GM12878 (cell line): Measurements from ENCODE around the gene TRIM17. TPM values are rescaled to one million over a fixed set of nuclear protein-coding genes. Genes with fewer than 3 reads are reported as not detected.

Experiments used
- ATAC-seq: fragments of 200-7000 bp; cut with Tn5 transposase; 3 replicates; pipeline ENCODE4 v1.9.1; 2020; ENCODE audit warnings: mild to moderate bottlenecking, moderate library complexity
- BruUV-seq: library from RNA; stranded (reverse); fragments of 400-500 nt; replicated peaks from 2 replicates; lab custom pipeline; 2021; lab: Mats Ljungman, UMichigan
- CTCF ChIA-PET: fragments of 300-600 bp; sonication (Branson Sonifier 250); formaldehyde crosslinking; extraction: SDS; loops from one replicate; lab custom pipeline; 2021; ENCODE audit warnings: inconsistent platforms; lab: Yijun Ruan, JAX
- POLR2A ChIA-PET: fragments of 350-600 bp; formaldehyde crosslinking; extraction: SDS; loops from one replicate; lab custom pipeline; 2021; ENCODE audit warnings: inconsistent platforms; lab: Charles Lee
- RAD21 ChIA-PET: fragments of 300-600 bp; sonication (Branson Sonifier 250); formaldehyde crosslinking; loops from one replicate; lab custom pipeline; 2023; ENCODE audit warnings: antibody characterized with exemption; ENCODE audit not compliant: unreplicated experiment; lab: Charles Lee
- SMC1A ChIA-PET: fragments of 300-600 bp; sonication (Branson Sonifier 250); formaldehyde crosslinking; loops from one replicate; lab custom pipeline; 2023; ENCODE audit not compliant: unreplicated experiment, uncharacterized antibody; lab: Charles Lee
- DNase-seq: peaks from one replicate; pipeline ENCODE4 v3.0.0-alpha.2; 2011; ENCODE audit warnings: low read depth, low spot score
- FAIRE-seq: peaks from 3 replicates; lab custom pipeline; 2011; peaks lifted over from hg19 to GRCh38; lab: Jason Lieb, UNC
- H2AFZ ChIP-seq: 2 replicates; pipeline ENCODE4 v1.6.0; 2011; ENCODE audit warnings: low read depth, low read length, control low read depth; ENCODE audit not compliant: control insufficient read depth
- H3K27ac ChIP-seq: 2 replicates; pipeline ENCODE4 v1.5.1; 2011; ENCODE audit warnings: control low read depth; ENCODE audit not compliant: control insufficient read depth, insufficient read depth
- H3K27me3 ChIP-seq, 2 experiments: replicated peaks in 1 of 2; 2 replicates each; pipeline versions ENCODE4 v1.6.0 to v1.6.1; 2011; ENCODE audit warnings: low read length in 1 of 2; ENCODE audit not compliant: control insufficient read depth in 2 of 2, insufficient read depth in 2 of 2
- H3K36me3 ChIP-seq, 2 experiments: 2 replicates each; pipeline ENCODE4 v1.5.1; 2011; ENCODE audit warnings: low read length in 1 of 2; ENCODE audit not compliant: control insufficient read depth in 2 of 2, insufficient read depth in 2 of 2
- H3K4me1 ChIP-seq: 2 replicates; pipeline ENCODE4 v1.6.1; 2011; ENCODE audit warnings: mild to moderate bottlenecking, low read length, moderate library complexity, mixed read lengths; ENCODE audit not compliant: control insufficient read depth, insufficient read depth
- H3K4me2 ChIP-seq: 2 replicates; pipeline ENCODE4 v1.6.0; 2011; ENCODE audit warnings: control low read depth; ENCODE audit not compliant: control insufficient read depth, insufficient read depth
- H3K4me3 ChIP-seq: fragments of 200-600 bp; sonication (generic); 2 replicates; pipeline ENCODE4 v1.5.1; 2016
- H3K79me2 ChIP-seq: 2 replicates; pipeline ENCODE4 v1.6.0; 2011; ENCODE audit warnings: low read length; ENCODE audit not compliant: control insufficient read depth, insufficient read depth
- H3K9ac ChIP-seq: 2 replicates; pipeline ENCODE4 v1.8.0; 2011; ENCODE audit warnings: low read length, control low read depth, mixed read lengths; ENCODE audit not compliant: control insufficient read depth, insufficient read depth
- H3K9me3 ChIP-seq: replicated peaks from 3 replicates; pipeline ENCODE4 v1.5.1; 2011; ENCODE audit warnings: mild to moderate bottlenecking, low read length; ENCODE audit not compliant: control insufficient read depth, insufficient read depth
- H4K20me1 ChIP-seq: 2 replicates; pipeline ENCODE4 v1.6.0; 2011; ENCODE audit not compliant: control insufficient read depth, insufficient read depth
- NFXL1 ChIP-seq: fragments of 450-650 bp; IDR thresholded peaks from 2 replicates; pipeline ENCODE4 v1.6.1; 2017; ENCODE audit warnings: antibody characterized with exemption, mild to moderate bottlenecking, borderline replicate concordance
- NR2C1 ChIP-seq: fragments of 450-650 bp; IDR thresholded peaks from 2 replicates; pipeline ENCODE4 v1.6.1; 2017; ENCODE audit warnings: antibody characterized with exemption, mild to moderate bottlenecking, moderate library complexity
- RELA ChIP-seq: fragments of 450-650 bp; IDR thresholded peaks from 2 replicates; pipeline ENCODE4 v1.8.0; 2014; ENCODE audit warnings: borderline replicate concordance; ENCODE audit not compliant: partially characterized antibody
- SIN3A ChIP-seq: IDR thresholded peaks from 2 replicates; pipeline ENCODE4 v1.6.1; 2012; ENCODE audit warnings: low read depth, low read length, improper control_type of control experiment
- SMAD5 ChIP-seq: IDR thresholded peaks from 2 replicates; pipeline ENCODE4 v1.6.1; 2016; ENCODE audit warnings: antibody characterized with exemption, low read depth
- STAT1 ChIP-seq: fragments of 450-650 bp; conservative IDR thresholded peaks from 2 replicates; pipeline ENCODE4 v1.6.1; 2014; ENCODE audit warnings: antibody characterized with exemption, mild to moderate bottlenecking
- USF2 ChIP-seq: IDR thresholded peaks from 2 replicates; pipeline ENCODE4 v1.6.1; 2011; ENCODE audit warnings: low read depth, low read length, improper control_type of control experiment, borderline replicate concordance
- ZBTB4 ChIP-seq: fragments of 450-650 bp; formaldehyde crosslinking; IDR thresholded peaks from 2 replicates; pipeline ENCODE4 v1.4.0; 2022; ENCODE audit warnings: mild to moderate bottlenecking, moderate library complexity
- WGBS: methylation state at CpG from one replicate; pipeline ENCODE4 v1.1.6; 2016; ENCODE audit warnings: low lambda C conversion rate; ENCODE audit not compliant: insufficient replicate concordance, insufficient coverage; ENCODE audit errors: missing lambda C conversion rate; 5-methylcytosine and 5-hydroxymethylcytosine counted together
- in situ Hi-C: fragments of 300-500 bp; cut with MboI; formaldehyde crosslinking; loops from 9 replicates; pipeline ENCODE4 v1.14.3; 2018; ENCODE audit warnings: mixed read lengths
- intact Hi-C: fragments of 100-400 bp; cut with micrococcal nuclease; formaldehyde crosslinking; loops from one replicate; pipeline ENCODE4 v1.14.2; 2022; ENCODE audit not compliant: unreplicated experiment
- polyA plus RNA-seq, 11 experiments: library from polyadenylated mRNA; depleted of rRNA in 4 of 11; unstranded in 6 of 11; stranded (reverse) in 5 of 11; fragments of >200 nt; fragmentation: Nextera tagmentation in 4 of 11; fragmentation: Illumina TruSeq in 1 of 11; extraction: Ambion mirVana in 4 of 11; extraction: Trizol in 1 of 11; gene quantifications; 1 replicate in 1 of 11; 2 replicates in 10 of 11; pipeline versions ENCODE4 v1.2.1 to v1.2.3, GENCODE V29; 2011 to 2016; ENCODE audit warnings: inconsistent platforms in 2 of 11, missing spikeins in 2 of 11, low read depth in 1 of 11
- total RNA-seq, 4 experiments: library from RNA; depleted of rRNA in 3 of 4; stranded (reverse); fragments of >200 nt in 3 of 4; fragmentation: Illumina TruSeq in 1 of 4; extraction: Trizol in 1 of 4; gene quantifications; 2 replicates each; pipeline versions ENCODE4 v1.2.1 to v1.2.3, GENCODE V29; 2013 to 2021

TRIM17 gene
- total and polyA plus RNA-seq, 10 of the 15 experiments (the other 5 are each of a cell fraction or from before 2014, with no cell fraction given): 0.16 to 0.32 TPM; not detected in 8

DNA sequence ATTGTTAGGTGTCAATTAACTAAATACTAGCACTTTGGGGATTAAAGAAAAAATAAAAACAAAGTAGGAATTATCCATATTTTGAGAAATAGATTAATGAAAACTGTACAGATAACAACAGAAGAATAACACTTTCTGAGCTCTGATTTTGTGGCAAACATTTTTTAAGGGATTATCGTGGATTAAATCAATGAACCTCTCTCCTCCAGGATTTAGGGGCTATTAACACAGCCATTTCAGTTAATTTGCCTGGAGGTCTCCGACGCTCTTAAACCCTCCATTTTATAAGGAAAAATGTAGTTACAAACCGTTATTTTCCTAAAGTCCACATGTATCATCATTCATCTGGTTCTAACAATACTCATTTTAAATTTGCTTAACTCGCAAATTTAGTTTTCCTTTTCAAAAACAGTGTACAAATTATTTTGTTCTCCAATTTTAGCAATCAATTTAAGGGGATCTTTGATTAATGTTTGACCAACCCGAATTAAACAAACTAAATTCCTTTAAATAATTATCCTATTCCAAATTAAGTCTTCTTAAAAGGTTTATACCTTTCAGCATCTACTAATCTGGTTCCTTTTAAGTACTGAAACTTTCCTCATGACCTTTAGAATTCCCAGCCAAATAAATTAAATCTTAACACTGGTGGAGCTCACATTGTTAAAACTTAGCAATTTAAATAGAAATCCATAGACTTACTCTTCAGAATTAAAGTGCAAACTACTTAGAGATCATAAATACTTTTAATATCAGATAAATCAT, 39.8 kb upstream of the TRIM17 start:
- Histone ChIP-seq H3K27ac (peak overlapping the region; percentile 30), H3K79me2 (peaks cover 16% of the 10 kb centered on the region), H3K4me3 (peak overlapping the region; percentile 64), H3K9me3 (no peaks in the 10 kb centered on the region), H3K4me1 (no peaks in the 10 kb centered on the region), H3K27me3 (no peaks in the 10 kb centered on the region), H3K9ac (peak overlapping the region; percentile 50), H4K20me1 (no peaks in the 10 kb centered on the region), H3K36me3 (no peaks in the 10 kb centered on the region), H3K4me2 (peak overlapping the region; percentile 45; the same call in 1 of the 2 replicates), H2AFZ (no peak overlapping the region)
- no TSS peak for BruUV-seq
- in situ Hi-C loops (no loop called here), intact Hi-C loops (loop anchor here (2.0 to 5.0 kb wide), 3 partner anchors 30 to 324 kb away; partner anchors contain the start of genes RNF187 and TRIM11)
- RAD21 ChIA-PET: no interaction called here
- no peak for FAIRE-seq
- SMC1A ChIA-PET: no interaction called here
- no peak for ATAC-seq
- DNase-seq: no peak
- CTCF ChIA-PET: interaction anchor here (1.2 kb wide), 1 partner anchor 59 kb away, joined by 3 read pairs; no protein-coding TSS in a partner anchor
- WGBS: 11% methylated on average over 6 of the region's 6 CpGs
- TF ChIP-seq RELA (no peak), NR2C1 (no peak), STAT1 (no peak), ZBTB4 (CRISPR knock-in tag) (no peak), SIN3A (no peak), USF2 (no peak), SMAD5 (no peak), NFXL1 (no peak)
- POLR2A ChIA-PET: no interaction called here
